Umbilical cord (tissue), 2 donors: ENCODE measurements around the gene PLEKHG5. TPM values are rescaled to one million over a fixed set of nuclear protein-coding genes. Genes with fewer than 3 reads are reported as not detected.

Source experiments
- DNase-seq: peaks from one replicate; pipeline ENCODE4 v3.0.0-alpha.2; 2015; ENCODE audit warnings: low spot score
- total RNA-seq: library from RNA; depleted of rRNA; stranded (reverse); fragments of >200 nt; gene quantifications from one replicate; pipeline ENCODE4 v1.2.3, GENCODE V29; 2014; ENCODE audit warnings: low replicate concordance; ENCODE audit not compliant: insufficient read depth

PLEKHG5 gene
- total RNA-seq, 1 donor from 2014 or later: 17.1 TPM

DNA sequence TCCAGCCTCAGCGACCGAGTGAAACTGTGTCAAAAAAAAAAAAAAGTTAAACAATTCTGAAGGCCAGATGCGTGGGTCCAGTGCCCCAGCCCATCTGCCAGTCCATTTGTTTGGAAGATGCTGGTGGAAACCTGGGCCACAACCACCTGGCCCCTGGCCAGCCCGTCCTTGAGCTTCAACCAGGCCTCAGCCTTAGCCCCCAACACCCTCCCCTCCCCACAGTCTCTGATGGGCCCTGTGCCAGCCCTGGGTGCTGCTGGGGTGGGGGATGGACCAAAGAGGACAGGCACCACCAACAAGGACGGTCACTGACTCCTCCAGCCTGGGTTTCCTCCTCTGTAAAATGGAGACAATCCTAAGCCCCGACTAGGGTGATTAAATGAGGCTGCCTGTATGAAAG, 19.6 kb upstream of the PLEKHG5 start:
- no peak for DNase-seq

DNA sequence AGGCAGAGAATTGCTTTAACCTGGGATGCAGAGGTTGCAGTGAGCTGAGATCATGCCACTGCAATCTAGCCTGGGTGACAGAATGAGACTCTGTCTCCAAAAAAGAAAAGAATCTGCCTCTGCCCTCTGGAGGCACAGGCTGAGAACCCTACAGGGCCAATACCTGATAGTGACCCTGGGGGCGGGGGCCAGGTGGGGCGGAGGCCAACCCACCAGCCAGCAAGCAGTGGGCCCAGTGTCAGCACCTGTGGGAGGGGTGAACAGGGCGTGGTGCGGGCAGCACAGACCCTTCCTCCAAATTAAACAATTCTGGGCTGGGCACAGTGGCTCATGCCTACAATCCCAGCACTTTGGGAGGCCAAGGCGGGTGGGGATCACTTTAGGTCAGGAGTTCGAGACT, 19.0 kb upstream of the PLEKHG5 start:
- DNase-seq: no peak

DNA sequence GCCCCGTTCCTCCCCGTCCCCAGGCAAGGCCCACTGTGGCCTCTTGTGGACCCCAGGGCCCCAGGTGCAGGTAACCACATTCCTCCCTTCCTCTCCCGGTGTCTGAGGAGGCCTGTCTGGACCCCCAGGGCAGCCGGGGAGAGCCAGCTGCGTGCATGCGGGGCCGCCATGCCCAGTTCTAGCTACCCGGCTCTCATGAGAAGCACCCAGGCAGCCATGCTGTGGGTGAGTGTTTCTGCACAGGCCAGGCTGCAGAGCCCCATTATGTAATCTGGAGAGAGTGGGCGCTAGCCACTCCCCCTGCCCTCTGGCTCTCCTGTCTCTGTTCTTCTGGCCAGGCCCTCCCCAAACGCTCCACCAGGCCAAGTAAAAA, 18.4 kb upstream of the PLEKHG5 start:
- no peak for DNase-seq

DNA sequence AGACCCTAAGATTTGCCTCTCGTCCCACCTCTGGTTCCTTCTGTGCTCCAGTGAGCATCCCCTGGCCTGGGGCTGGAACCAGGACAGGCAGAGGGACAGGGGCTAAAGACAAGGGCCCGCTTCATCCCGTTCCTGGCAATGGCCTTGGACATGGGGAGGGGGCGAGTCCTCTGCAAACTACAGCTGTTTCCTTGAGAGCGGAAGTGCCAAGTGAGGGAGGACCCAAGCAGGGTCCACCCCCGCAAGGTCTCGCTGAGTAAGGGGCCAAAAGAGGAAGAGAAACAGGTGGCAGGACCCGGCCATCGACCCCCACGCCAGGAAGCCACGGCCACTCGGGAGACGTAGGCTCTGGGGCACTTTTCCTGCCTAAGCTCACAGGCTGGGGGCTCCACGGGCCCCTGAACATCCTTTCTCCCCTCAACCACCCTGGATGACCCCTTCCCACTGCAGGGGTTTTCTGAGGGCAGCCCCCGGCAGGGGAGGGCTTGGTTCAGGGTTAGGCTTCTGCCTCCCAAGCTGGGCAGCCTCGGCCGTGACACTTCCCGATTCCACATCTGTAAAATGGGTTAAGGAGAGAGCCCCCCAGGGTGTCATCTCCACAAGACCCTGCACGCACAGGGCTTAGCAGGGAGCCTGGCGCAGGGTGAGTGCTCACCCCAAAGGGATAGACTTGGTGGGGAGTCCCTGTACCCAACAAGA, 17.9 kb upstream of the PLEKHG5 start:
- DNase-seq: no peak

DNA sequence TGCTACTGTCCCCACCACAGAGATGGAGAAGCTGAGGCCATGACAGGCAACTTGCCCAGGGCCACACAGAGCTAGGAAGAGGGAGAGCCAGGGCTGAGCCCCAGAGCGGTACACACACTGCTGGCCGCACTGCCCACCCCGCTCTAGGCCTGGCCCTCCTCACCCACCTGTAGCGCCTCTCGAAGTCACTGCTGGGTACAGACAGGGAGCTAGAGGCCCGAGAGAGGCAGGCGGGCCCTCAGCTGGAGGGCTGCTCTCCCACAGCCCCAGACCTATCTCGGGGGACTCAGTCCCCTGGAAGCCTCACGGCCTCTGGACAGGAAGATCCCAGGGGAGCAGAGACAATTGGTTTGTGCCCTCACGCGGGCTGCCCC, 17.3 kb upstream of the PLEKHG5 start:
- no peak for DNase-seq

DNA sequence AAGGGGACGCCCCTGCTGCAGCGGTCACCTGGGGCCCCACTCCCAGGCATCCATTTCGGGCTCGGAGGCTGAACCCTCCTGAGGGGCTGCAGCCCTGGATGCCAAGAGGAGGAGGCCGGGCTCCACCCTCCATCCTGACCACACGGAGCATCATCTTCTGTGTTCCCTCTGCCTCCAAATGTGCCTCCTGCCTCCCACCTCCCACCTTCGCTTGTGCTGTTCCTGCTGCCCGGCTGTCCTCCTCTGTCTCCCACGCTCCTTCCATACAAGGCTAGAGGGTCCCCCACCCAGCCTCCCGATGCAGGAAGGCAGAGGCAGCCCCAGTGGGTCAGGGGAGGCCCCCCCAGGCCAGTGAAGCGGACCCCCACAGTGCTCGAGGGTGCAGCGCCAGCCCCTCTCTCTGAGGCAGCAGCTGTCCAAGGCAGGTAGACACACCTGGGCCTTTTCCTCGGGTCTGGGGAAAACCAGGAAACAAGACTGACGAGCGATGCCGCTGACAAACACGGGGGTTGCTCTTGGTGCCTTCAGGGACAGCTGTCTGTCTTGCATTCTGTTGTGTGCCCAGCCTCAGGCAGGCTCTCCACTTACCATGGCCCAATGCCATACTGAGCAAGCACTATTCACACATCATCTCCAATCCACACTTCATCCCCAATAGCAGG, 16.8 kb upstream of the PLEKHG5 start:
- no peak for DNase-seq

DNA sequence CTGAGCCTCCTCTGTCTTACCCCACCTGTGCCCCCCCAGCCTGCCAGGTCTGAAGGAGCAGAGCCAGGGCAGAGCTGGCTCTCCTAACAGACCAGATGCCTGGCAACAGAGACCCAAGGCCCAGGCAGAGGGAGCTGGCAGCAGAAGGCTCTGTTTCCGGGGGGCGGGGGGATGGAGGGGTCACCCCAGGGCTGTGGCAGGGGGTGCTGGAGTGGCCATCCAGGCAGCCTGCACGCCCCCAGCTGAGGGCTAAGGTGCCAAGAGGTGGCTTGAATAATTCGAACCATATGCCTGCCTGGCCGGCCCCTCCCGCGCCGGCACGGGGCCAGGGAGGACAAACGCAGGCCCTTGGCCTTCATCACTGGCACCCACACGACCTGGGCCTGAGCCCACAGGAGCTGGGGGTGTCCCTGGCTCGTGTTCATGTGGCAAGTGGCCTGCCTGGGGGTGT, 16.0 kb upstream of the PLEKHG5 start:
- no peak for DNase-seq

DNA sequence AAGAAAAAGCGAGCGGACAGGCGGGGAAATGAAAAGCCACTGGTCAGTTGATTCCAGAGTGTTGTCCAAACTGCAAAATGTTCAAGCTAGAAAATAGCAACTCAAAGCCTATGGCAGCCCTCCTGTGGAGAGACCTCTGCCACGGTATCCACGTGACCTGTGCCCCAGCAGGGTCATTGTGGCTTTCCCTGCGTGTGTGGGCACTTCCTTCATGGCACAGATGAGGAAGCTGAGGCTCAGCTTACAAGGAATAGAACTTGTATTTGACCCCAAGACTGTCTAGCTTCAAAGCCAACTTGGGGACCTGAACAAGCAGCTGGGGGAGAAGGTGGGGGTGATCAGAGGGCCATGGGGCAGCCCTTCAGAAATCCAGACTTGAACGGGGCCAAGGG, 15.6 kb upstream of the PLEKHG5 start:
- no peak for DNase-seq

DNA sequence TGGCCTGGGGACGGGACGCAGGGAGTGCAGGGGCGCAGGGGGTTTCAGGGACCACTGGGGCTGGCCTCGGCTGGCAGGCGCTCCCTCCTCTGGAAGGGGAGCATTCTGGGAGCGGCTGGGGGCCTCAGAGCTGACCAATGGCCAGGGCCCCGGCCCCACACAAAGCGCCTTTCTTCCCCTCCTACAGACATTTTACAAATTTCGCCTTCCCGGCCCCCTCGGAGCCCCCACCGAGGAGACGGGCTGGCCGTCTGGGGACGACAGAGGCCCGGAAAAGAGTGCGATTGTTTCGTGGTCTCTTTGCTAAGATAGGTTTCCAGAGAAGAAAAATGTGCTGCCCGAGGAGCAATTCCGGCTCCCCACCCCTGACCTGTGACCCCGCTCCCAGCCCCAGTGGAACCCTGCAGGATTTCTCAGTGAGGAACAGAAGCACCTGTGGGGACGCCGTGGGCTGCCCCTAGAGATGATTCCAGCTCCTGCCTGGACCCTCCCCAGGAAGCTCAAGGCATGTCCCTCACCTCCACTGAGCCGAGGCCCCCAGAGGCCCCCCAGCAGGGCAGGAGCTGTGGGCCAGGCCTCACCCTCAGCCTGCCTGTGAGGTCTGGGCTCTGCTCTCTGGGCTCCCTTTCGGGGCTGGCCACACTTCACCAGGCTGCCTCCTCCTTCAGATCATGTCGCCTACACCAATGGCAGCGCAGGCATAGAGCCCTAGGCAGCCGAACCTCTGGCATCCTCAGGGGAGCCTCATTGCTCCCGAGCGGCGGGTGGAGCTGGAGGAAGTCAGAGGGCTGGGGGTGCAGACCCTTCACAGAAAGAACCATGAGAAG, 15.0 kb upstream of the PLEKHG5 start:
- no peak for DNase-seq

DNA sequence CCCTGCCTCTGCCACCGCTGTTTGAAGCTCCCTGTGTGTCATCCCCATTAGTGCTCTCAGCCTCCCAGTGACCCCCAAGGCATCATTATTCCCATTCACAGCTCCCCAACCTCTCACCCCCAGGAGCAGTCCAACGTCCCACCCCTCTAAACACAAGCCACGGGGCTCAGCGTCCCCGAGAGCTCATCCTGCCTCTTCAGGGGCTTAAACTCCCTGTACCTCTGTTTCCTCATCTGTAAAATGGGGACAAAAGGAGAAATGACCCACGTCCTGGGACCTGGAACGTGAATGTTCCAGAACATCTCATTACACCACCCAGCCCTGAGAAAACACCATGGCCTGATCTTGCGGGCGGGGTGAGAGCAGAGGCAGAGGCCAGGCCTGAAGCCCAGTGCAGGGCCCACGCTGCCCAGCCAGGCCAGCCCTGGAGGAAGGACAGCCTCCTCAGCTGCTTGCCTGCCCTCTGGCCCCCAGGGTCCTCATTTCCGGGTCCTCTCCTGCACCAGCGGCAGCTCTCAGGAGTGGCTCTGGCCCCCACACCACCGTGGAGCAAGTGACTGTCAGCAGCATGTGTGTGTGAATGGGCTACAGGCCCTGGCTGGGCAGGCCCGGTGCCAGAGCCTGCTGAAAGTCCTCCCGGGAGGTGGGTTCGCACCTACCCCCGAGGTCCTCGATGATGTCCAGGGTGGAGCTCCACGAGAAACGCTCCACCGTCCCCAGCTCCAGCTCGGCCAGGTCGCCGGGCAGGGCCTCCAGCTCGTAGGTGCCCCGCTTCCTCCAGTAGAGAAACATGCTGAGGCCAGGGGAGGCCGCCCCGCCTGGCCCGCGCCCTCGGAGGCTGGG, 14.1 kb upstream of the PLEKHG5 start:
- no peak for DNase-seq

DNA sequence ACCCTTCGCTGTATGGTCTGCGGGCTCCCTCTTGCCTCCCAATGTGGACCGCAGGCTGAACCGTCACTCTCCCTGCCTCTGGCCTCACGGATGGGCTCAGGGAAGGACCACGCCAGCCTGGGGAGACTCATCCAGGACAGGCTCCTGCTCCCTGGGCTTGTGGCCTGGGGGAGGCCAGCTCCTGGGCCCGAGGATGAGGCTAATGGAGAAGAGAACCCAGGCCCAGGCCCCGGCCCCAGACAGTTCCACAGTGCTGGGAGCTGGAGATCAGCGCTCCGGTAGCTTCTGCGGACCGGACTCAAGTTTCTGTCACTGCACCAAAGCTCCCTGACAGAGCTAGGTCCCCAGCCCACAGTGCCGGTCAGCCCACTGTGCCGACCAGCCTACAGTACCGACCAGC, 13.4 kb upstream of the PLEKHG5 start:
- DNase-seq: no peak

DNA sequence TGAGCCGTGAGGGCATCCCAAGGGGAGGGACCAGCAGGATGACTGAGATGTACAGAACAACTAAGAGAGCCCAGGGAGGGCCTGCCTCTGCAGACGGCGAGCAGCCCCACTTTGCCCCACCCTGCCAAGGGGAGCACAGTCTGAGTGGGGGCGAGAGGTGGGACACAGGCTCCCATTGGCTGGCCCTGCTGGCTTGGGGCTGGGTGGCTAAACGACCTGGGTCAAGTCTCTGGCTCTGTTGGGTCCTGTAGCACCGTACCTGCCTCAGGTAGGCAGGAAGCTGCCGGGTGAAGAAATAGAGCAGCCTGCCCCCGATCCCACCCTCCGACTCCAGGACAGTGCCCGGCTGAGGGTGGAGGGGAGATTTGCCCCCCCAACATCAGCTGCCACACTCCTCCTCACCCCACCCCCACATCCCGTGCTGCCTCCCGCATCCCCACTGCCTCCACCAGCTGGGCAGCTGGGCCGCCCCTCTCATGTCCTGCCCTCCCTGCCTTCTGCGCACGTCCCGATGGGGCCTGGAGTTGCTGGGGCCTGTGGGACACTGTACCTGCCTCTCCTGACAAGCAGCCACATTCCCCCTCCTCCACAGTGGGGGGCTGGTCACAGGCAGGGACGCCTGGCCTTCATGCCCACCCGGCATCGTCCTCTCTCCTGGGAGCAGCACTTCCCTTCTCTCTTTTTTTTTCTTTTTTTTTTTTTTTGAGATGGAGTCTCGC, 12.6 kb upstream of the PLEKHG5 start:
- no peak for DNase-seq

DNA sequence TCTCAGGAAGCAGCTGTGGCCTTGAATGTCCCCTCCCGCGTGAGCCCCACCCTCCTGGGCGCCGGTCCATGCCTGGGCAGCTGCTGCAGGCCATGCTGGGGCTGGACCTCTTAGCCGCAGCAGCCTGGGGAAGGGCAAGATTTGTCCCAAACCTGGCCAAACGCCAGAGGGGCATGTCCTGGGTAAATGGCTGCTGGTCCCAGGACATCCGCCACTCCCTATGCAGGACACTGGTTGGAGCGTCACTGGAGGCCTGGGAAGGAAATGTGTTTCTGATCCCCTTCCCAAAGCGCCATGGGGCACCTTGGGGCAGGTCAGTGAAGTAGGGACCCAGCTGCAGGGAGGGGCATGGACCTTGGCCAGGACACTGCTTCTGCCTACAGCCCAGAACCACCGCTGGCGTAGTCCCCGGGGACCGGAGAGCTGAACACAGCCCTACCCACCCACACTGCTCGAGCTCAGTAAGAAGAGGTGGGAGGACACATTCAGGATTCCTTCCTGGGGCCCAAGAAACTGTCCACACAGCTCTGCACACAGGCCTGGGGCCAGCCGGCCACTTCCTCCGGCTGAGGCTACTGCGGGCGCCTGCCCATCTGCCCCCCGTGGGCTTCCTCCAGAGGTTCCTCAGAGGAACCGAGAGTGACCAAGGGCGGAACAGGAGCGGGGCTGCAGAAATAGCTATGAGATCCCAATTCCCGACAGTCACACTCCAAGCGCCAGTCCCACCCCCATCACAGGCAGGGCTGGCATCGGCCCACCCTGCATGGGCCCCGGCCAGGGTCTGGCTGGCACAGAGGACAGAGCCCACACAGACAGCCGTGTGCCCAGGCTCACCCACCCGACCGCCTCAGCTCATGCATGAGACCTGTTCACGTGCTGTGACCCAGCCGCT, 10.8 kb upstream of the PLEKHG5 start:
- peak; percentile 50 for DNase-seq

DNA sequence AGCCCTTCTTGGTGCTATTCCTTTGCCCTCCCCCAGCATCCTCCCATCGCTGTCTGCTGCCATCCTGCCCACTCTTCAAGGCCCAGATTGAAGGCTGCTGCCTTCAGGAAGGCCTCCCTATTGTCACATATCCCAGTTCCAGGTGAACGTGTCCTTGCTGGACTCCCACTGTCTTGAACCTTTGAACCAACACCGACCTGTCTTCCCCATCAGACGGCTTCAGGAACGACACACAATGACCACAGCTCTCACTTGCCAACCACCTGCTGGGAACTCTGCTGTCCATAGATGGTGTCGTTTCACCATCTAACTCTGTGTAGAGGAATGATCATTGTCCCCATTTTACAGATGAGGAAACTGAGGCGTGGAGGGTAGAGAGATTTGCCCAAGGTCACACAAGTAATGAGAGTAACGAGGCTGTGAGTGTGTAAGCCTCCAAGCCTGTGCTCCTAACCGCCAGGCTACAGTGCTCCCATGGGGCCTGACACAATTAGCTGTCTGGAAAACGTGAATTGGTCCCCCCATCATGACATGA, 9.9 kb upstream of the PLEKHG5 start:
- DNase-seq: no peak

DNA sequence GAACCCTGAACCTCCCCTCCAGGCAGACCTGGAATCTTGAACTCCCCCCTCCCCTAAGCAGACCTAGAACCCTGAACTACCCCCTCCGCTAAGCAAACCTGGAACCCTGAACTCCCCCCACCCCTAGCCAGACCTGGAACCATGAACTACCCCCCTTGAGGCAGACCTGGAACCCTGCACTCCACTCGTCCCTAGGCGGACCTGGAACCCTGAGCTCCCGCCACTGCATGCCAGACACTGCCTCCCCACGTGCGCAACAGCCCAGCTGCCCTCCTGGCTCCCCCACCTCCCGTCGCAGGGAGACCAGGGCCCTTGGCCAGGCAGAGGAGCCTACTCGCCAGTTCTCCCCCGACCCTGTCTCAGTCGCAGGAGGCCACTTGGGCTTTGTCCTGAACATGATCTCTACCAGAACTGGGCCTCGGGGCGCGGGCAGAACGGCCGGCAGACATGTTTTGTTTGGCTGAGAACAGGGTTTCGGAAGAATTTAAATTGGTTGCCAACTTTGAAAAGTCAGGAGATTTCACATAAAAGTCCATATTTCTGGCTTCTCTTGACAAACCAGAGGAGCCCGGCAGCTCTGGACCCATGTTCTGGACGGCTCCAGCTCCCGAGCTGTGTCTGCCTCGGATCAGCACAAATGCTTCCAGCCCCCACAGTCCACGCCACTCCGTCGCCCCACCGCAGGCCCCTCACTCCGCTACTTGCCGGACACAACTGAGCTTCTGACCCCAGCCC, 9.2 kb upstream of the PLEKHG5 start:
- DNase-seq: no peak

DNA sequence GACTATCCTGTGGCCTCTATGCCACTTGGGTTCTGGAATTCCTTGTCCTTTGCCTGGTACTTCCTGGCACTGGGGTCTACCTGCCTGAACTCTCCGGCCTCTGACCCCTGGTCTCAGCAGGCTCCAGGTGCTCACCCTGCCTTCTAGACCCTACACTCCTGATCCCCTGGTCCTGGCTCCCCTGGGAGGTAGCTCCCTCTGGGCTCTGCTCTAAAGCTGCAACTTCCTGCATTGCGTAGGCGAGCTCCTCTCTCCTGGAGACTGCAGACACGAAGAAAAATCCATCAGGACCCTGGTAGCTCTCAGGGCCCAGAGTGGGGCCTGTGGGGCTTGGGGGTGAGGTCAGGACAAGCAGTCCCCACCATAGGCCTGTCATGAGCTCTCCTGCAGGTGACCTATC, 7.8 kb upstream of the PLEKHG5 start:
- DNase-seq: no peak

DNA sequence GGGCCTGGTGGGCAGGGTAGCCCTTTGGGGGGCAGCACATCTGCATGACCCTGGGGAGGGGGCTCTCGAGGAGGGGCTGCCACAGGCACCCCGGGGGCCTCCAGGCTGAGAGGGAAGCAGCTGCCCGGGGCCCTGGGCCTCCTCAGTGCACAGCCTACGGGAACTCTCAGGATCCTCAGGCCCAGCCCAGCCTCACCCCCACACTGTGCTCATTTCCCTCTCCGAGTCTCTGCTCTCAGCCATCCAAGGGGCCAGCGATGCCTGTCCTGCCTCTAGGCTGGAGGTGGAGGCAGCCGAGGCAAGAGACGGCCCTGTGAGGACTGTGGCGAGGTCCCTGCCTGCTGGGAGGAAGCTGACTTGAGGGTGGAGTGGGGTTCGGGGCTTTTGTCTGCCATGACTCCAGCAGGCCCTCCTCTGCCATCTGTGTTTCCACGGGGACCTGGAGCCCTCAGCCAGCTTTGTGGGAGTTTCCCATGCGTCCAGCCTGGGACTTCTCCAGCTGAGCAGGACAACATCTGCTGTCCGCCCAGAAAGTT, 7.2 kb upstream of the PLEKHG5 start:
- peak; percentile 55 for DNase-seq

DNA sequence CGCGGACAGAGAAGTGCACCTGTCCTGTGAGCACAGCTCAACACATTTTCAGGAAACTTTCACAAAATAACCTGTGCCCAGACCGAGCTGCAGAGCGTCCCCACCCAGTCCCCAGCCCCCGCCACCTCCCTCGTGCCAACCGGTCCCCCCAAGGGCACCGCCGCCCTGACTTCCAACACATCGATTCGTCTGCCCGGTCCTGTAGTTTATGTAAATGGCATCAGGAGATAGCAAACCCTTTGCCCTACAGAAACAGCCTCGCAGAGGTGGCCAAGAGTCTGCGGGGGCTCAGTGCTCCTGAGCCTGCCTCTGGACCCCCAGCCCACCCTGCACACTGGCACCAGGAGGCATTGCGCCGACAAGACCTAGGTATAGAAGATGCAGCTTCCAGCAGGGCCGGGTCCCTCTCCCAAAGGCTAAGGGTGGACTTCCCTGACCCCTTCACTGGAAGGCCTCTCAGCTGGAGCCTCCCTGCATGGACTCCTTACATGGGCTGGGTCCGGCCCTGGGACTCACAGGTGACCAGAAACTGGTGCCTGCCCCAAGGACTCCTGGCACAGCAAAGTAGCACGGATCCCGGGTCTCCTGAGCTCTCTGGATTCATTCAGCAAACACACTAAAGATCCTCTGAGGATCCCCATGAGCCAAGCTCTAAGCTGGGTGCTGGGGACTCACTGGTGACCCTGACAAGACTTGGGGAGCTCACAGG, 6.6 kb upstream of the PLEKHG5 start:
- no peak for DNase-seq
